GM18858 (cell line): ENCODE data around the gene FBP2.
"Not testable (repeated sequence)": the region's sequence is repeated elsewhere in the genome, so short reads cannot be mapped to it uniquely, and the experiment has no call there.

ENCODE experiments used
- ATAC-seq: cut with Tn5 transposase; IDR thresholded peaks from one replicate; pipeline ENCODE4 v1.9.1; 2021; ENCODE audit not compliant: unreplicated experiment

Gene FBP2

GRCh38 chr9:94564279-94564678 is 29.3 kb downstream of the FBP2 start:
- ATAC-seq, result not testable (repeated sequence)

- ATAC-seq, result no peak
Observed at GRCh38 chr9:94563548-94563947, 30.1 kb downstream of the FBP2 start.

- ATAC-seq, result no peak
Observed at GRCh38 chr9:94560237-94560636, 33.4 kb downstream of the FBP2 start.

DNA sequence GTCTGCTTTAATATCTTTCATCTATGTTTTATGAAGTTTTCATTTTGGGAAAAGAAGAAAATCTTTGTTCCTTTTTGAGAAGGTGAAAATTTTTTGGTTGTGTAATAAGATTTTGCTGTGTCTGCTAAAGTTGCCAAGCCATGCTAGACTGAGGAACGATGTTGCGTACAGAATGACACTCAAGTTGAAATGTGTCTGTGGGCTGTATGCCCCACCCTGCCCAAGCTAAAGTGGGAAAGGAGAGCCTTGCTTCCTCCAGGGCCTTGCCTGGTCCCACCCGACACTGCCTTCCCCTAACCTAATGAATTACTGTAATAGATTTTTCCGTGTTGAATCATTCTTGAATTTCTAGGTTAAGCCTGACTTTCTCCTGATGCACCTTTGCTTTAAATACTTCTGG is 36.2 kb downstream of the FBP2 start:
- ATAC-seq, result no peak

- no peak for ATAC-seq
Observed at GRCh38 chr9:94554439-94555331, 38.9 kb downstream of the FBP2 start, which contains the start of gene PCAT7. Gene PCAT7 (plus strand): TSS chr9:94555083.

- no peak for ATAC-seq
Observed at GRCh38 chr9:94554078-94554438, 39.6 kb downstream of the FBP2 start.

DNA sequence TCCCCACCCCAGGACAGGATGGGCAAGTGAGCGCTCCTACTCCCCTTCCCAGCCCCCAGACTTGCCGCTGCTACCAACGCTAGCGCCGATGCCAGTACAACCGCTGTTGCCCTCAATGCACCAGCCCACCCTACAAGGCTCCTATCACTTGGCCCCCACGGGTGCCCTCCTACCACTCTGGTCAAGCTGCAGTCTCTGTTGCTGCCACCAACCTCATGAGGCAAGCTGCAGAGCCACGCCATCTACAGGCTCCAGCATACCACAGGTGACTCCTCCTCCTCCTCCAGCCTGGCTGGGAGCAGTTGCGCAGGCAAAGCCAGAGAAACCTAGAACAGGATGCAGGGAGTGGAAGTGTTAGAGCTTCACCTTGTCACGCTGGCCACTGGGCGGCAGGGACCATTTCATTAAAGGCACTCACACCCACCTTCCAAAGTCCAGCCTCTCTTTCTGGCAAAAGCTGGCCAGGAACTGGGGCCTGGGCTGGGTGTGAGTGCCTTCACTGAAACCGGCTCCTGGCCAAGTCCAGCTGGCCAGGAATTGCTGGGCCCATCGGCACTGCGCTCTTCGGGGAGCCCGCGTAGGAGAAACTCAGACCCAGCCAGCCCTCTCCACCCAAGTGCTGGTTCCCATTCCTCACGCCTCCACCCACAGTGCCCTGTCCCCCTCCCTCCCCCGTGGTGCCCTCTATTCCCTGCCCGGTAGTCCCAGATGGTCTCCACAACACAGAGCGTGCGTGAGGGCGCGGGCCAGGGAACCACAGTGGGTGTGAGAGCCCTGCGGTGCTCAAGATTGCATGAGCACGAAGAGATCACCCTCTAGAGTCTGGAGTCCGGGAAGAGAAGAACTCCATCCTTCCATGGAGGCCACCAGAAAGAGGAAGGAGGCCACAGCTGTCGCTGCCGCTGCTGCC is 40.3 kb downstream of the FBP2 start:
- ATAC-seq, result no peak

DNA sequence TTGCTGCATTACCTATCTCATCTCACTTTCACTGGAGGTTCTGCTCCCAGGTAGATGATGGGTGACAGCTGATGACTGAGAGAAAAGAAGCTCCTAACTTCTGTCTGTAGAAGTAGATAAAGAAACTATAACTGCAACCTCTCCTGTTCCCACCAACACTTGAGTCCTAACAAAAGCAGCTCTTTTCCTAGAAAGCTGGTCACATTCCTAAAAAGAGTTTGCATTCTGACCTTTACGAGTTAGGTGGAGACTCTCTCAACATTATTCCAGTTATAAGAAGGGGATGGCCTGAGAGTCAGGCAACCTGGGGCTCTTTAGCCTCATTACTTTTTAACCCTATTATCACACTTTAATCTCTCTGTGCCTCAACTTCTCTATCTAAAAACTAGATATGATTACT is 47.7 kb downstream of the FBP2 start:
- ATAC-seq, result no peak

GRCh38 chr9:94544335-94544734 is 49.3 kb downstream of the FBP2 start:
- ATAC-seq, result not testable (repeated sequence)

DNA sequence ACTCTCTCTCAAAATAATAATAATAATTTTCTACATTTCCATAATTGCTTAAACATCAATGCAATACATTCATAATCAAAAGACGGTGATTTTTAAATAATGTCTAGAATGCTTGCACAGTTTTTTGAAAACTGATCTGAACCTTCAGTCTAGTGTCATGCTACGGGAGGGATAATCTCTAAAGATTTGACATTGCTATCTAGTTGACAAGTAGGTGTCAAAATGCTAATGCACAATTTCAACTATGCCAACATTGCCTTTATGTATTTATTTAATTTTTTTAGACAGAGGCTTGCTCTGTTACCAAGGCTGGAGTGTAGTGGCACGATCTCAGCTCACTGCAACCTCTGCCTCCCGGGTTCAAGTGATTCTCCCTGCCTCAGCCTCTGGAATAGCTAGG is 54.7 kb downstream of the FBP2 start:
- ATAC-seq, result no peak

DNA sequence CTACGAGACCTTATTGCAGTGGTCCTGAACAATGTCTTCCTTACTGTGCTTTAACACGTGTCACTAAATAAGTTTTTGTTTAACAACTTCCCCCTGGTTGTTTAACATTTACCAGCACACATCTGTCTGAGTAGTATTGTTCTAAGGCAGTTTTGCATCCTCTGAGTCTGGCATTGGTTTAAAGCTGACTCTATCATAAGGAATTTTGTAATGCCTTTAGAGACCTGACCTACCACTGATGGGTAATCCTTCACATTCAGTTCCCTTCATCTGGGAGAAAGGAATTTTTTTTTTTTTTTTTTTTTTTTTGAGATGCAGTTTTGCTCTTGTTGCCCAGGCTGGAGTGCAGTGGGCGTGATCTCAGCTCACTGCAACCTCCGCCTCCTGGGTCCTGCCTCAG is 58.7 kb downstream of the FBP2 start:
- no peak for ATAC-seq

- no peak for ATAC-seq
Observed at GRCh38 chr9:94533601-94534000, 60.0 kb downstream of the FBP2 start.

DNA sequence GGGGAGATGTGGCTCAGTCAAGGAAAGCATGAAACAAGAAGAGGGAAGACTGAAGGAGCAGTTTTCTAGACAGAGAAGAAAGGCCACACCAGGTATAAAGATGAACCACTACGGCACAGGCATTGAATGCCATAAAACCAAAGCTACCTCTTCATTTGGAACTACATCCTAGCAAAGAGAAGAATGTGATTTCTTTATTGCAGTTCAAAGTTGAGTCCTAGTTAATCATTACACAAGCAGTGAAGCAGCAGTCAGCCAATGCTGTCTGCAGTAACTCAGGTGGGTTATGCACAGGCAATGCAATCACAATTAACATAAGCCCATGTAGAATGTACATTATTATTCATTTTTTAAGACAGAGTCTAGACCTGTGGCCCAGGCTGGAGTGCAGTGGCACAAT is 60.5 kb downstream of the FBP2 start:
- no peak for ATAC-seq

DNA sequence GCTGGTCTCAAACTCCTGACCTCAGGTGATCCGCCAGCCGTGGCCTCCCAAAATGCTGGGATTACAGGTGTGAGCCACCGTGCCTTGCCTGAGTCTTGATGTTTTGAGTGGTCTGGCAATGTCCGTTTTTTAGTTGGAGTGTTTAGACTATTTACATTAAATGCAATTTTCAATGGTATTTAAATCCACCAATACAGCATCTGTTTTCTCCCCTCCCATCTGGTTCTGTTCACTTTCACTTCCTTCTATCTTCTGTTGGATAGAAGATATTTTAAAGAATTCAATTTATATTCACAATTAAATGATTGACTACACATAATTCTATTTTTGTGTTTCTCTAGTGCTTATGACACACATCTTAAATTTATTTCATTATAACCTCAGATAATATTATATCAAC is 64.7 kb downstream of the FBP2 start:
- ATAC-seq, result no peak

GRCh38 chr9:94526951-94527350 is 66.7 kb downstream of the FBP2 start:
- ATAC-seq, result no peak

- no peak for ATAC-seq
Observed at GRCh38 chr9:94526271-94526670, 67.4 kb downstream of the FBP2 start.

GRCh38 chr9:94525396-94526035 is 68.1 kb downstream of the FBP2 start:
- ATAC-seq, result no peak

- no peak for ATAC-seq
Observed at GRCh38 chr9:94517254-94517653, 76.4 kb downstream of the FBP2 start.

DNA sequence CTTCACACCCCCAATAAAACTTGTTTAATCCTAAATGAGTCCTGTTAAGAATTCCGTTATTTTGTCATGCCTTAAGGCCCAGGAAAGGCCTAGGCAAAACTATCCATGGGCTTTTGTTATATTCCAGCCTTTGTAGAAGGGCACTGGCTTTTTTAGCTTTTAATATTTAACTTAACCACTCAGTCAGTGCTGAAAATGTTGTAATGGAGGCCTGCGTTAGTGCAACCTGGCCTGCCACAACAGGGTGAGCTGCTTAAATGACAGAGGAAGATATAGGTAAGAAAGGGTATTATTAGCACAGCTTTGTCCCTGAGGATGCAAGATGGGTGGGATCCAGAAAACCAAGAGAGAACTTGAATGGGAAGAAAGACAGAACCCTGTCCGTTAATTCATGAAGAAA is 78.9 kb downstream of the FBP2 start:
- ATAC-seq, result no peak

- ATAC-seq, result no peak
Observed at GRCh38 chr9:94511955-94512265, 81.7 kb downstream of the FBP2 start.

DNA sequence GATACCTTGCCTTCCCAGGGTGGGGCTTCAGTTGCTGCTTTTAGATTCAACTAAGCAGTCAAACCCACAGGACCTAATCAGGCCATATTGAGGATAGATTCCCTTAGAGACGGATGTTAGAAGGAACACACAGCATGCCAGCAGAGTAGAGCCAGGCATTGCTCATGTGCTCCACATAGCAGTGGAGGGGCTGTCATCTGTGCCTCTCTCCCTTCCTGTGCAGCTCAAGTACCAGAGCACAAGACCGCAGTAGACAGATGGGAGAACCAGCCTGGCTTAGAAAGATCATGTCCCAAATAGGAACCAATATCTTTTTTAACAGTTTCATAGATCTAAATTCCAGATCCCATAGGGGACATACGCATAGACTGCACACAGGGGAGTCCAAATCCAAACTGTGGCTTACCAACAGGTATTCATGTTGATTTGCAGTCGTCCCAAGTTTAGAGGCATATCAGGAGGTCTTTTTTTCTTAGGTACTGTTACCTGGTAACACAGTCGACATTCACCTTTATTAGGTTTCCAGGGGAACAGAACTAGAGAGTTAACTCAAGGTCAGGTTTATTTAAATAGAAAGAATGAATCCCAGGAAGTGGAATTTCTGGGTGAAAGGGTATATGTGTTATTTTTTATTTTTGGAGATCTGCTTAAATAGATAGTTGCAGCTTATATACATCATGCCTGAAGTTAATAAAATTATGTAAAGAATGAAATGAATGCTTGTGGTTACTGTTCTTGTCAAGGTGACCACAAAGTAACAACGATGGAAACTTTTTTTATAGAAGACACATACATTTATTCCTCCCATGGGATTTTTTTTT is 82.3 kb downstream of the FBP2 start:
- ATAC-seq, result no peak
